HG03442 (cell line): ENCODE data around the gene ATP1A3.

Source experiments
- ATAC-seq: cut with Tn5 transposase; IDR thresholded peaks from one replicate; pipeline ENCODE4 v1.9.1; 2021; ENCODE audit warnings: mild to moderate bottlenecking, moderate library complexity; ENCODE audit not compliant: unreplicated experiment

Gene ATP1A3

GRCh38 chr19:41930322-41930722 is 63.7 kb downstream of the ATP1A3 start:
- ATAC-seq = no peak

- ATAC-seq = no peak
Observed at GRCh38 chr19:41929536-41930071, 64.4 kb downstream of the ATP1A3 start.

GRCh38 chr19:41928754-41929535 is 65.1 kb downstream of the ATP1A3 start:
- ATAC-seq = no peak

GRCh38 chr19:41928221-41928683 is 65.8 kb downstream of the ATP1A3 start, which contains the start of gene ERFL:
TSS of gene ERFL (minus strand) at chr19:41928449. CDS start at chr19:41912919, 15,530 bp downstream.
- ATAC-seq = no peak

GRCh38 chr19:41927497-41928192 is 66.4 kb downstream of the ATP1A3 start:
- ATAC-seq = no peak

GRCh38 chr19:41926763-41927496 is 67.1 kb downstream of the ATP1A3 start:
- no peak for ATAC-seq

GRCh38 chr19:41926028-41926762 is 67.8 kb downstream of the ATP1A3 start:
- ATAC-seq = no peak

- no peak for ATAC-seq
Observed at GRCh38 chr19:41925208-41926003, 68.6 kb downstream of the ATP1A3 start.

GRCh38 chr19:41924151-41925145 is 69.6 kb downstream of the ATP1A3 start:
- no peak for ATAC-seq

GRCh38 chr19:41923045-41923788 is 70.8 kb downstream of the ATP1A3 start:
- ATAC-seq = no peak

GRCh38 chr19:41922585-41922984 is 71.4 kb downstream of the ATP1A3 start:
- no peak for ATAC-seq

- no peak for ATAC-seq
Observed at GRCh38 chr19:41921577-41922576, 72.2 kb downstream of the ATP1A3 start.

- ATAC-seq = no peak
Observed at GRCh38 chr19:41920882-41921576, 73.0 kb downstream of the ATP1A3 start.

- ATAC-seq = no peak
Observed at GRCh38 chr19:41919948-41920712, 73.9 kb downstream of the ATP1A3 start.

- ATAC-seq = no peak
Observed at GRCh38 chr19:41918653-41919244, 75.3 kb downstream of the ATP1A3 start.
